Amniotic epithelial cell (primary cell): ENCODE results near the gene KMT2D.
A peak's percentile ranks its signal among the peaks of the same experiment; 100 is the strongest.
"Not testable (repeated sequence)": the region's sequence is repeated elsewhere in the genome, so short reads cannot be mapped to it uniquely, and the experiment has no call there.

Experiments used
- DNase-seq: peaks from one replicate; pipeline ENCODE4 v3.0.0-alpha.2; 2010; ENCODE audit warnings: low read depth

KMT2D gene

DNA sequence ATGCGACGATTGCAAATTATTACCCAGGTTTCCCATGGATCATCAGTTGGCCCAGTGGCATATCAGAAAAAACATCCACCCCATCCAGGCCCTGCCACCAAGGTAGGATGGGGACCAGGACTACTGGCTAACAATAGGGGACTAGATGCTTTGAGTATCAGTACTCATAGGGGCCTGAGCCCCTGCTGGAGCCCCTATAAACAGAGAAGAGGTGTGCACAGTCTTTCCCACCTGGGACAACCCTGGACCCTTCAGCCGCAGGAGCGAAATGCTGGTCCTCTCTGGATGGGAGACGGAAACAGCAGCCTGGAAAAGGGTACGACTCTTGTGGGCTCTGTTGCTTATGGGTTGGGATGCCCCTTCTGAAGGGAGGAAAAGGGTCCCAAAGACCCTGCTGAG lies 28.3 kb upstream of the KMT2D start:
- DNase-seq, result no peak

GRCh38 chr12:49088150-49088931 lies 27.7 kb upstream of the KMT2D start:
- peak; percentile 95 for DNase-seq

- peak; percentile 80 for DNase-seq
These were observed 25.5 kb upstream of the KMT2D start for GRCh38 chr12:49086116-49086515.

DNA sequence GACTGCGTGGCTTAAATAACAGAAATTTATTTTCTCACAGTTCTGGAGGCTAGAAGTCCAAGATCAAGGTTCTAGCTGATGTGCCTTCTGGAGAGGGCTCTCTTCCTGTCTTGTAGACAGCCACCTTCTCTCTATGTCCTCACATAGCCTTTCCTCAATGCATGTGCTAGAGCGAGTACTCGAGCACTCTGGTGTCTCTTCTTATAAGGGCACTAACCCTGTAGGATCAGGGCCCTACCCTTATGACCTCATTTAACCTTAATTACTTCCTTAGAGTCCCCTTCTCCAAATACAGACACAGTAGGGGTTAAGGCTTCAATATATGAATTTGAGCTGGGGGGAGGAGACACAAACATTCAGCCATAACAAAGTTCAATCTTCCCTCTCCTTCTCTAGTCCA lies 23.8 kb upstream of the KMT2D start:
- no peak for DNase-seq

DNA sequence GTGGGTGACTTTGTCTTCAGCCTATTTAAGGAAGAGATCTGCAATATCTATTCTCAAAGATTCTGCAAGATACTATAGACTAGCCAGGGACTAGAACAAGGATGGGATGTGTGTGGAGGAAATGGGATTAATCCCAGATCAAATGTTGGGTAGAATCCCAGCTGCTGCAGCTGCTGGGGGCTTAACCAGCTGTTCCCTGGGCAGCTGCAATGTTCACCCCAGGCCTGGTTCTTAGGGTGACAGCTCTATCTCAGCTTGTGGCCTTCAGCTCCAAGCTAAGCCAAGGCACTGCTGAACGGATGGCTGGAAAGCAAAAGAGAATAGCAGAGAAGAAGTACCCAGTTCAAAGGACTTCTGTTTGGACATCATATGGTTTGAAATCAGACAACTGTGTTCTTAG lies 19.2 kb upstream of the KMT2D start:
- DNase-seq, result no peak

DNA sequence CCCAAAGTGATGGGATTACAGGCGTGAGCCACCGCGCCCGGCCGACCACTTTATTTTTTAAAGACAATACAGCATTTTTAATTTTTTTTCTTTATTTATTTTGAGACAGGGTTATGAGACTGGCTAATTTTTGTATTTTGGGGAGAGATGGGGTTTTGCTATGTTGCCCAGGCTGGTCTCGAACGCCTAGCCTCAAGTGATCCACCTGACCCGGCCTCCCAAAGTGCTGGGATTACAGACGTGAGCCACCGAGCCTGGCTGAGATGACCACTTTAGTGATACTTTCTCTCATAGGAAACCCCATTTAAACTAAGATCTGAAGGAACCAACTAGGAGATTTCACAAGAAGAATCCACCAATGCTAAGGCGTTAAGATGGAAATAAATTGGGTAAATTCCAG lies 10.4 kb upstream of the KMT2D start:
- no peak for DNase-seq

- DNase-seq, result peak; percentile 90
These were observed 9.1 kb upstream of the KMT2D start, which contains the start of gene RHEBL1 for GRCh38 chr12:49069507-49070346. TSS of gene RHEBL1 (minus strand) at chr12:49069979. CDS start at chr12:49069785, 194 bp downstream.

DNA sequence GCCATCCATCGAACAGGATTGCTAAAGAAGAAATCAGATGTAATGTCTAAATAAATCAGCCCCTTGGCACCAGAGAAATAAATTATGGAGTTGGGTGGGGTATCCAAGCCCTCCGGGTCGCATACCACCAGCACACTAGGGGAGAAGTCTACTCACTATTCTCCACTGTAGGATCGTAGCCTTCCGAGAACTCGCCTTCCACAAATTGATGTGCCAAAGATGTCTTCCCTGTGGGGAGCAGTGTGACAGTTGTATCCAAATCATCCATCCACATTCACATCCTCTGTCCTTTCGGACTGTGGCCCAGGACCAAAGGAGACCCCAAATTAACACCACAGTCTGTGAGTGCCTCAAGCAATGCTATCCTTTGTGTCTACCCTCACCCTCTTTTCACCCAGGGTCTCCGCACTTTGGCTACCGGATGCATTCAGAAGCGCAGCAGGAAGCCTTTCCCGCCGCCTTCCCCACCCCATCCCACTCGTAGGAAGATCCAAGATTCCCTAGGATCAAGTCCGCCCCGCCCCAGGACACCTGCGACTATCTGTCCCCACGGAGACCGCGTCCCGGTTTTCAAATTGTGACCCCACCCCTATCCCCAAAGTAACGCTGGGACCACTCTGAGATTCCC lies 8.4 kb upstream of the KMT2D start:
- DNase-seq, result no peak

GRCh38 chr12:49066120-49066519 lies 5.5 kb upstream of the KMT2D start:
- DNase-seq, result no peak

DNA sequence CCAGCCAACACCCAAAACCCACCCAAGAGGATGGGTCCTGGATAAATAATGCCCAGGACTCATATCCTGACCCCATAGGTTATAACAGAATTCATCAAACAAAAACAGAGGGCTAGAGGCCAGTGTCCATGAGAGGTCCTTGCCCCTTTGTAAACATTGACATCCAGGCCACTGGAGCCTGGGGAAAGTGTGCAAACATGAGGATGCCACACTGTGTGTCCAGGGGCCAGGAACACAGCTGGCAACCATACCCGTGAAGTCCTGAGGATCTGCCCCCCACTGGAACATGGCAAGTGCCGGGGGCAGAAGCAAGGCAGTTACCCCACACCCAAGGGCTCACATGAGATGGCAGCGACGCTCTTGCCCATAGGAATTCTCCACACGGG lies 4.2 kb upstream of the KMT2D start:
- no peak for DNase-seq

DNA sequence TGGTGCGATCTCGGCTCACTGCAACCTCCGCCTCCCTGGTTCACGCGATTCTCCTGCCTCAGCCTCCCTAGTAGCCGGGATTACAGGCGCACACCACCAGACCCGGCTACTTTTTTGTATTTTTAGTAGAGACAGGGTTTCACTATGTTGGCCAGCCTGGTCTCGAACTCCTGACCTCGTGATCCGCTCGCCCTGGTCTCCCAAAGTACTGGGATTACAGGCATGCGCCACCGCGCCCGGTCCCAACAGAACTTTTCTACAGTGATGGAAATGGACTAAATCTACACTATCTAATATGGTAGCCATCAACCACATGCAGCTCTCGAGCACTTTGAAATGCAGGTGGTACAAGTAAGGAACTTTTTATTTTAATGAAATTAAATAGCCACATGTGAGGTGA lies 1.3 kb upstream of the KMT2D start:
- DNase-seq, result not testable (repeated sequence)

GRCh38 chr12:49061157-49061650 lies 610 bp upstream of the KMT2D start:
- no peak for DNase-seq

DNA sequence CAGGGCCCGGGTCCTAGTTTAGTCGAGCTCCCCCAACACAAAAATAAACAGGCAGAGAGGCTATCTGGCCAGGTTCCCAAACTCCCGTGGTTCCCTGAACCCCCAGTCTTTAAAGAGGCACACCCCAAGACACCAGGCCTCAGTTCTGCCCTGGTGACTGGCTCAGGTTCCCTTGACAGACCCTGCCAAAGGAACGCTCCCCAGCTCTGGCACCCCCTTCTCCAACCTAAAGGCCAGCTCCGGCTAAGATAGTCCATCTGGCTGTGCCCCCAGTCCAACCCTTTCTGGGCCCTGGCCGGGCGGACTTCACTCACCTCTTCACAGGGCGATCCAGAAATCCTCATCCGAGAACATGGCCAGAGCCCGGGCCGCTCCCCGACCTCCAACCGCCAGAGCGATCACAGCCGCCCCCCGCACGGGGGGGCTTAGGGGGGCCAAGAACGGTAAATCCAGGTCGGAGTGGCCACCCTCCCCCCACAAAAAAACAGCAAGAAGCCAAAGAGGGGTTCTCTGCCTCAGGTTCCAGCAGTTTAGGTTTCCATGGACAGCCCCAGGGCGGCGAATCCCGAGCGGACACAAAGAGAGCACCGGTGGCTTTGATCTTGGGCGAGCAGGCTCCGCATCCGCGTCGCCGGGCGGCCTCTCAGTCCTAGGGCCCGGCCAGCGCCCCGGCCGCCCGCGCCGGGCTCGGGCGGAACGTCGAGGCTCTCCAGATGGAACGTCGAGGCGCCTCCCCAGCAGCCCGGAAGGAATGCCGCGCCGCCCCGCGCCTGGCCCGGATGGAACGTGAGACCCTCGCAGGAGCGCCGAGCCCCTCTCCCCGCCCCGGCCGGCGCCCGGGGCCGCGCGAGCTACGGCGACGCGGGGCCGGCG lies 1.1 kb downstream of the KMT2D start:
- DNase-seq, result peak; percentile 16

GRCh38 chr12:49059045-49059298 lies 1.6 kb downstream of the KMT2D start:
- no peak for DNase-seq

DNA sequence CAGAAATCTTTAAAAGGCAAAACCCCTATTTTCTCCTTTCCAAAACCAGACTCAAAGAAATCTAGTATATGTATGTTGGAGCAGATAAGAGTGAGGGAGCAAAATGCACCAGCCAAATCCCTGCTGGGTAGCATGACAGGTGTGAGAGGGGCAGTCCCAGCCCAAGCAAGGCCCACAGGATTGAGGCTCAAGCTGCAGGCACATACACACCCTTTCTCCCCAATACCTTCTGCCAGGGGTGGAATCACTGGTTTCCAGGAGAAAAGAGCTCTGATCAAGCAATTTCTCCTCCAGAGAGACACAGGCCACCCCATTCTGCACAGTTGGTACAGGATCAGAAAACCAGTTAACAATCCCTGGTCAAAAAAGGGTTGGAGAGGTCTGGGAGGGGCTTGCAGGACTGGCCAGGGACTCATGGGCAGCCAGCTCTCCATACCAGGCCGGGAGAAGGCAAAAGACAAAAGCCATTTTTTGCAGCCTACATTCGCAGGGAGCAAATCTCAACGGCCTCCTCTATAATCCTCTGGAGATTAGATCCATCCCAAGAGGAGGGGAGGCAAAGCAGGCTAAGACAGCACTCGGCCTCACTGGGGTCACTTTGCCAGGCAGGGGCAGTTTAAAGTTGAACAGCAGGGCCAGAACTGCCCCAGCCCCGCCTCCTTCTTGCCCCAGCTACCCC lies 2.1 kb downstream of the KMT2D start:
- no peak for DNase-seq

- no peak for DNase-seq
These were observed 2.7 kb downstream of the KMT2D start for GRCh38 chr12:49057888-49058287.

GRCh38 chr12:49055978-49056754 lies 4.4 kb downstream of the KMT2D start:
- peak; percentile 86 for DNase-seq

GRCh38 chr12:49055092-49055491 lies 5.5 kb downstream of the KMT2D start:
- no peak for DNase-seq

- no peak for DNase-seq
These were observed 6.1 kb downstream of the KMT2D start for GRCh38 chr12:49054524-49054923.

DNA sequence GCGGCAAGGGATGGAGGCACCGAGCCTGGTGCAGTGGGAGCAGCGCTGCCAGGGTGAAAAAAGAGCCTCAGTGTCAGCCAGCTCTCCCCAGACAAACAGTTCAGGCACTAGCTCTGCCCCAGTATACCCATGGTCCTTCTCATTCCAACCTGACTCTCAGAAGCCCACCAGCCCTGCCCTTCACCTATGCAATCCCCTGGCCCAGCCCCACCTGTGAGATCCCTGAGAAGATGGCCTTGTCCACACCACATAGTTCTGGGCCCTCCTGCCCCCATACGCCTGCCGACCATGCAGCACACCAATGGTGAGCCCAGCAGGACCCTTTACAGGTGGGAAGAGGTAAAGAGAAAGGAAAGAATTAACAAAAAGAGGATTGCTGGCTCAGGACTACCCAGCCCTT lies 6.5 kb downstream of the KMT2D start:
- no peak for DNase-seq
